HEK293 (cell line): ENCODE data around the gene CPNE8.

Experiments used
- GLI2 ChIP-seq: fragments of 450-650 bp; formaldehyde crosslinking; IDR thresholded peaks from 2 replicates; pipeline ENCODE4; 2017; ENCODE audit warnings: missing biosample characterization, missing genetic modification characterization, low read depth, borderline replicate concordance
- OVOL3 ChIP-seq: fragments of 450-650 bp; formaldehyde crosslinking; IDR thresholded peaks from 2 replicates; pipeline ENCODE4 v1.5.1; 2016; ENCODE audit warnings: missing biosample characterization, missing genetic modification characterization
- REPIN1 ChIP-seq: fragments of 450-650 bp; formaldehyde crosslinking; IDR thresholded peaks from 2 replicates; pipeline ENCODE4 v1.5.1; 2017; ENCODE audit warnings: missing biosample characterization, missing genetic modification characterization, low read depth
- YY1 ChIP-seq: fragments of 450-650 bp; formaldehyde crosslinking; IDR thresholded peaks from 2 replicates; pipeline ENCODE4 v1.5.1; 2018; ENCODE audit warnings: missing biosample characterization, missing genetic modification characterization
- YY2 ChIP-seq: fragments of 450-650 bp; formaldehyde crosslinking; IDR thresholded peaks from 2 replicates; pipeline ENCODE4 v1.5.1; 2016; ENCODE audit warnings: missing biosample characterization, missing genetic modification characterization
- ZBTB21 ChIP-seq: fragments of 450-650 bp; formaldehyde crosslinking; IDR thresholded peaks from 2 replicates; pipeline ENCODE4 v1.5.1; 2017; ENCODE audit warnings: missing biosample characterization, missing genetic modification characterization
- ZFHX2 ChIP-seq: fragments of 450-650 bp; formaldehyde crosslinking; conservative IDR thresholded peaks from 2 replicates; pipeline ENCODE4 v1.5.1; 2016; ENCODE audit warnings: missing biosample characterization, missing genetic modification characterization
- ZNF211 ChIP-seq: fragments of 450-650 bp; formaldehyde crosslinking; IDR thresholded peaks from 2 replicates; pipeline ENCODE4 v1.5.1; 2016; ENCODE audit warnings: low read depth, missing biosample characterization, missing genetic modification characterization
- ZNF248 ChIP-seq: fragments of 450-650 bp; formaldehyde crosslinking; IDR thresholded peaks from 2 replicates; pipeline ENCODE4 v1.5.1; 2017; ENCODE audit warnings: missing biosample characterization, missing genetic modification characterization
- ZNF266 ChIP-seq: fragments of 450-650 bp; formaldehyde crosslinking; IDR thresholded peaks from 2 replicates; pipeline ENCODE4 v1.5.1; 2016; ENCODE audit warnings: missing biosample characterization, missing genetic modification characterization, low read depth
- ZNF354C ChIP-seq: fragments of 450-650 bp; formaldehyde crosslinking; IDR thresholded peaks from 2 replicates; pipeline ENCODE4 v1.5.1; 2016; ENCODE audit warnings: missing biosample characterization, missing genetic modification characterization, low read depth, borderline replicate concordance
- ZNF362 ChIP-seq: fragments of 450-650 bp; formaldehyde crosslinking; IDR thresholded peaks from 2 replicates; pipeline ENCODE4 v1.5.1; 2016; ENCODE audit warnings: missing biosample characterization, missing genetic modification characterization
- ZNF366 ChIP-seq: fragments of 450-650 bp; formaldehyde crosslinking; conservative IDR thresholded peaks from 2 replicates; pipeline ENCODE4 v1.5.1; 2016; ENCODE audit warnings: missing biosample characterization, missing genetic modification characterization
- ZNF416 ChIP-seq: fragments of 450-650 bp; formaldehyde crosslinking; IDR thresholded peaks from 2 replicates; pipeline ENCODE4 v1.5.1; 2016; ENCODE audit warnings: missing biosample characterization, missing genetic modification characterization
- ZNF518A ChIP-seq: fragments of 450-650 bp; formaldehyde crosslinking; conservative IDR thresholded peaks from 2 replicates; pipeline ENCODE4 v1.5.1; 2016; ENCODE audit warnings: low read depth, missing biosample characterization, missing genetic modification characterization
- ZNF600 ChIP-seq: fragments of 450-650 bp; formaldehyde crosslinking; IDR thresholded peaks from 2 replicates; pipeline ENCODE4 v1.5.1; 2016; ENCODE audit warnings: missing biosample characterization, missing genetic modification characterization
- ZNF626 ChIP-seq: fragments of 450-650 bp; sonication (Bioruptor Pico); formaldehyde crosslinking; IDR thresholded peaks from 2 replicates; pipeline ENCODE4 v1.5.1; 2018; ENCODE audit warnings: missing biosample characterization, missing genetic modification characterization, inconsistent platforms
- ZNF654 ChIP-seq: fragments of 450-650 bp; formaldehyde crosslinking; IDR thresholded peaks from 2 replicates; pipeline ENCODE4 v1.5.1; 2016; ENCODE audit warnings: low read depth, missing biosample characterization, missing genetic modification characterization
- ZNF670 ChIP-seq: fragments of 450-650 bp; formaldehyde crosslinking; IDR thresholded peaks from 2 replicates; pipeline ENCODE4 v1.5.1; 2016; ENCODE audit warnings: missing biosample characterization, missing genetic modification characterization, low read depth
- ZNF76 ChIP-seq: fragments of 450-650 bp; formaldehyde crosslinking; IDR thresholded peaks from 2 replicates; pipeline ENCODE4; 2016; ENCODE audit warnings: low read depth, missing biosample characterization, missing genetic modification characterization, borderline replicate concordance
- ZNF843 ChIP-seq: fragments of 450-650 bp; formaldehyde crosslinking; IDR thresholded peaks from 2 replicates; pipeline ENCODE4 v1.5.1; 2016; ENCODE audit warnings: missing biosample characterization, missing genetic modification characterization
- TF ChIP-seq, protein P1 (sequence below): fragments of 450-650 bp; formaldehyde crosslinking; IDR thresholded peaks from 2 replicates; pipeline ENCODE4 v1.5.1; 2016; ENCODE audit warnings: missing biosample characterization, missing genetic modification characterization
- TF ChIP-seq, protein P2 (sequence below): fragments of 450-650 bp; formaldehyde crosslinking; IDR thresholded peaks from 2 replicates; pipeline ENCODE4 v1.5.1; 2016; ENCODE audit warnings: missing biosample characterization, missing genetic modification characterization
- TF ChIP-seq, protein P3 (sequence below): fragments of 450-650 bp; formaldehyde crosslinking; IDR thresholded peaks from 2 replicates; pipeline ENCODE4 v1.5.1; 2016; ENCODE audit warnings: missing biosample characterization, missing genetic modification characterization, low read depth

The CPNE8 gene

DNA sequence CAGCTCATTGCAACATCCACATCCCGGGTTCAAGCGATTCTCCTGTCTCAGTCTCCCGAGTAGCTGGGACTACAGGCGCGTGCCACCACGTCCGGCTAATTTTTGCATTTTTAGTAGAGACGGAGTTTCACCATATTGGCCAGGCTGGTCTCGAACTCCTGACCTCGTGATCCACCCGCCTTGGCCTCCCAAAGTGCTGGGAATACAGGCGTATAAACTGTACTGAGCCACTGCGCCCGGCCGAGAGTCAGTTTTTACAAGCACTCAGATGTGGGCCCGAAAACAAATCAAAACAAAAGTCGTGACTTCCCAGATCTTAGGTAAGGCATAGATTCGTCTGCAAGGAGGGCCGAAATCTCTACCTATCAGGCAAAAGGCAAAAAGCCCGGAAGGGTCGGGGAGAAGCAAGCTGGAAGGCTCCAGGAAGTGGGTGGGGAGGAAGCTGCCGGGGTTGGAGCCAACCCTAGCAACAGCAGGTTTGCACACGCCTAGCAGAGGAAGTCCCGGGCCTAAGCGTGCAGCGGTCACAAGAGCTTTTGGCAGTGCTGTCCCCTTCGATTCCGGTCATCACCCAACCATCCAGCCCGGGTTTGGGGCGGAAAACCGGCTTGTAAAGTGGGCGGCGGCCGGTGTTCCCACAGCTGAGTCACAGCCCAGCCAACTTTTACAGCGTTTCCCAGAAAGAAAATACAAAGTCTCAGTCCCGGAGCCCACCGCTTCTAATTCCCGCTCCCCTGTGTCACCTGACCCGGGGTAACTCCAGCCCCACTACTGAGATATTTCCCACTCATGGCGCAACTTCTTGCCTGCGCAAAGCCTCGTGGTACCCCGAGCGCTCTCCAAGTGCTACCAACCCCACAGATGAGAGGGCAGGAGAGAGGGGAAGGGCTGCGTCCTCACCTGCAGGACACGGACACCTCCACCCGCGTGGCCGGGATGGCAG is 583 bp downstream of the CPNE8 start (continued):
- TF ChIP-seq, protein P1, sequence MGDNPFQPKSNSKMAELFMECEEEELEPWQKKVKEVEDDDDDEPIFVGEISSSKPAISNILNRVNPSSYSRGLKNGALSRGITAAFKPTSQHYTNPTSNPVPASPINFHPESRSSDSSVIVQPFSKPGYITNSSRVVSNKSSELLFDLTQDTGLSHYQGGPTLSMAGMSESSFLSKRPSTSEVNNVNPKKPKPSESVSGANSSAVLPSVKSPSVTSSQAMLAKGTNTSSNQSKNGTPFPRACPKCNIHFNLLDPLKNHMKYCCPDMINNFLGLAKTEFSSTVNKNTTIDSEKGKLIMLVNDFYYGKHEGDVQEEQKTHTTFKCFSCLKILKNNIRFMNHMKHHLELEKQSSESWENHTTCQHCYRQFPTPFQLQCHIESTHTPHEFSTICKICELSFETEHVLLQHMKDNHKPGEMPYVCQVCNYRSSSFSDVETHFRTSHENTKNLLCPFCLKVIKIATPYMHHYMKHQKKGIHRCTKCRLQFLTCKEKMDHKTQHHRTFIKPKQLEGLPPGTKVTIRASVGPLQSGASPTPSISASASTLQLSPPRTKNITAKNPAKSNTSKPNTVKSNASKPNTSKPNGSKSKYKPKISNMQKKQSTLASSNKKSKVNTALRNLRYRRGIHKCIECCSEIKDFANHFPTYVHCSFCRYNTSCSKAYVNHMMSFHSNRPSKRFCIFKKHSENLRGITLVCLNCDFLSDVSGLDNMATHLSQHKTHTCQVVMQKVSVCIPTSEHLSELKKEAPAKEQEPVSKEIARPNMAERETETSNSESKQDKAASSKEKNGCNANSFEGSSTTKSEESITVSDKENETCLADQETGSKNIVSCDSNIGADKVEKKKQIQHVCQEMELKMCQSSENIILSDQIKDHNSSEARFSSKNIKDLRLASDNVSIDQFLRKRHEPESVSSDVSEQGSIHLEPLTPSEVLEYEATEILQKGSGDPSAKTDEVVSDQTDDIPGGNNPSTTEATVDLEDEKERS (tag by site-specific recombination), result no peak
- TF ChIP-seq YY2 (tag by site-specific recombination), result 0 out of 2 replicates have a peak, but pooled peaks have one; percentile 37
- TF ChIP-seq ZFHX2 (tag by site-specific recombination), result no peak
- no peak for TF ChIP-seq ZNF248
- TF ChIP-seq, protein P2, sequence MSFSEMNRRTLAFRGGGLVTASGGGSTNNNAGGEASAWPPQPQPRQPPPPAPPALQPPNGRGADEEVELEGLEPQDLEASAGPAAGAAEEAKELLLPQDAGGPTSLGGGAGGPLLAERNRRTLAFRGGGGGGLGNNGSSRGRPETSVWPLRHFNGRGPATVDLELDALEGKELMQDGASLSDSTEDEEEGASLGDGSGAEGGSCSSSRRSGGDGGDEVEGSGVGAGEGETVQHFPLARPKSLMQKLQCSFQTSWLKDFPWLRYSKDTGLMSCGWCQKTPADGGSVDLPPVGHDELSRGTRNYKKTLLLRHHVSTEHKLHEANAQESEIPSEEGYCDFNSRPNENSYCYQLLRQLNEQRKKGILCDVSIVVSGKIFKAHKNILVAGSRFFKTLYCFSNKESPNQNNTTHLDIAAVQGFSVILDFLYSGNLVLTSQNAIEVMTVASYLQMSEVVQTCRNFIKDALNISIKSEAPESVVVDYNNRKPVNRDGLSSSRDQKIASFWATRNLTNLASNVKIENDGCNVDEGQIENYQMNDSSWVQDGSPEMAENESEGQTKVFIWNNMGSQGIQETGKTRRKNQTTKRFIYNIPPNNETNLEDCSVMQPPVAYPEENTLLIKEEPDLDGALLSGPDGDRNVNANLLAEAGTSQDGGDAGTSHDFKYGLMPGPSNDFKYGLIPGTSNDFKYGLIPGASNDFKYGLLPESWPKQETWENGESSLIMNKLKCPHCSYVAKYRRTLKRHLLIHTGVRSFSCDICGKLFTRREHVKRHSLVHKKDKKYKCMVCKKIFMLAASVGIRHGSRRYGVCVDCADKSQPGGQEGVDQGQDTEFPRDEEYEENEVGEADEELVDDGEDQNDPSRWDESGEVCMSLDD, result no peak
- TF ChIP-seq REPIN1, result no peak
- TF ChIP-seq, protein P3, sequence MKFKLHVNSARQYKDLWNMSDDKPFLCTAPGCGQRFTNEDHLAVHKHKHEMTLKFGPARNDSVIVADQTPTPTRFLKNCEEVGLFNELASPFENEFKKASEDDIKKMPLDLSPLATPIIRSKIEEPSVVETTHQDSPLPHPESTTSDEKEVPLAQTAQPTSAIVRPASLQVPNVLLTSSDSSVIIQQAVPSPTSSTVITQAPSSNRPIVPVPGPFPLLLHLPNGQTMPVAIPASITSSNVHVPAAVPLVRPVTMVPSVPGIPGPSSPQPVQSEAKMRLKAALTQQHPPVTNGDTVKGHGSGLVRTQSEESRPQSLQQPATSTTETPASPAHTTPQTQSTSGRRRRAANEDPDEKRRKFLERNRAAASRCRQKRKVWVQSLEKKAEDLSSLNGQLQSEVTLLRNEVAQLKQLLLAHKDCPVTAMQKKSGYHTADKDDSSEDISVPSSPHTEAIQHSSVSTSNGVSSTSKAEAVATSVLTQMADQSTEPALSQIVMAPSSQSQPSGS, result no peak
- no peak for TF ChIP-seq ZNF518A
- no peak; the same call in 1 of the 2 replicates for TF ChIP-seq ZNF843
- no peak for TF ChIP-seq ZNF266 (tag by site-specific recombination)
- TF ChIP-seq ZBTB21 (tag by site-specific recombination), result 0 out of 2 replicates have a peak, but pooled peaks have one; percentile 7
- peak; percentile 43; the same call in 1 of the 2 replicates for TF ChIP-seq ZNF362 (tag by site-specific recombination)
- no peak for TF ChIP-seq ZNF211 (tag by site-specific recombination)
- no peak for TF ChIP-seq OVOL3
- 0 out of 2 replicates have a peak, but pooled peaks have one; percentile 40 for TF ChIP-seq YY1 (tag by site-specific recombination)
- peak; percentile 81 for TF ChIP-seq ZNF600 (tag by site-specific recombination)
- no peak for TF ChIP-seq ZNF354C (tag by site-specific recombination)
- no peak; the same call in 1 of the 2 replicates for TF ChIP-seq ZNF76
- TF ChIP-seq ZNF366 (tag by site-specific recombination), result no peak; the same call in 1 of the 2 replicates
- TF ChIP-seq ZNF416, result no peak
- TF ChIP-seq GLI2 (tag by site-specific recombination), result no peak
- no peak for TF ChIP-seq ZNF670 (tag by site-specific recombination)
- no peak for TF ChIP-seq ZNF626 (tag by site-specific recombination)
- no peak for TF ChIP-seq ZNF654
